ENCODE results near the gene CEPT1.

DNA sequence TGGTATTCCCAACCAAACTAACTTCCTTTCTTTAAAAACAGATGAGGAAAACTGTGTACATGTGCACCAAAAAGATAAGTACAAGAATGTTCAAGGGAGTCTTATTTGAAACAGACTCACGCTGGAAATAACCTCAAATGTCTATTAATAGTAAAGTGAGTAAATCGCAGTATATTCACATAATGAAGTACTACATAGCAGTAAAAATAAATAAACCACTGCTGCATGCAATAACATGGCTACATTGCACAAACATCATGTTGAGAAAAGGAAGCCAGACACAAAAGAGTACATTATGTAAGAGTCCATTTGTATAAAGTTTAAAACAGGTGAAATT is 65.7 kb downstream of the CEPT1 start:
- no peak for TF ChIP-seq EZH2phosphoT487 (IDR thresholded peaks at IDR 0.05; ENCODE audit: borderline replicate concordance)
- TF ChIP-seq, protein P1, sequence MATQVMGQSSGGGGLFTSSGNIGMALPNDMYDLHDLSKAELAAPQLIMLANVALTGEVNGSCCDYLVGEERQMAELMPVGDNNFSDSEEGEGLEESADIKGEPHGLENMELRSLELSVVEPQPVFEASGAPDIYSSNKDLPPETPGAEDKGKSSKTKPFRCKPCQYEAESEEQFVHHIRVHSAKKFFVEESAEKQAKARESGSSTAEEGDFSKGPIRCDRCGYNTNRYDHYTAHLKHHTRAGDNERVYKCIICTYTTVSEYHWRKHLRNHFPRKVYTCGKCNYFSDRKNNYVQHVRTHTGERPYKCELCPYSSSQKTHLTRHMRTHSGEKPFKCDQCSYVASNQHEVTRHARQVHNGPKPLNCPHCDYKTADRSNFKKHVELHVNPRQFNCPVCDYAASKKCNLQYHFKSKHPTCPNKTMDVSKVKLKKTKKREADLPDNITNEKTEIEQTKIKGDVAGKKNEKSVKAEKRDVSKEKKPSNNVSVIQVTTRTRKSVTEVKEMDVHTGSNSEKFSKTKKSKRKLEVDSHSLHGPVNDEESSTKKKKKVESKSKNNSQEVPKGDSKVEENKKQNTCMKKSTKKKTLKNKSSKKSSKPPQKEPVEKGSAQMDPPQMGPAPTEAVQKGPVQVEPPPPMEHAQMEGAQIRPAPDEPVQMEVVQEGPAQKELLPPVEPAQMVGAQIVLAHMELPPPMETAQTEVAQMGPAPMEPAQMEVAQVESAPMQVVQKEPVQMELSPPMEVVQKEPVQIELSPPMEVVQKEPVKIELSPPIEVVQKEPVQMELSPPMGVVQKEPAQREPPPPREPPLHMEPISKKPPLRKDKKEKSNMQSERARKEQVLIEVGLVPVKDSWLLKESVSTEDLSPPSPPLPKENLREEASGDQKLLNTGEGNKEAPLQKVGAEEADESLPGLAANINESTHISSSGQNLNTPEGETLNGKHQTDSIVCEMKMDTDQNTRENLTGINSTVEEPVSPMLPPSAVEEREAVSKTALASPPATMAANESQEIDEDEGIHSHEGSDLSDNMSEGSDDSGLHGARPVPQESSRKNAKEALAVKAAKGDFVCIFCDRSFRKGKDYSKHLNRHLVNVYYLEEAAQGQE (IDR thresholded peaks at IDR 0.05; ENCODE audit: low read depth), result no peak
- TF ChIP-seq, protein P2, sequence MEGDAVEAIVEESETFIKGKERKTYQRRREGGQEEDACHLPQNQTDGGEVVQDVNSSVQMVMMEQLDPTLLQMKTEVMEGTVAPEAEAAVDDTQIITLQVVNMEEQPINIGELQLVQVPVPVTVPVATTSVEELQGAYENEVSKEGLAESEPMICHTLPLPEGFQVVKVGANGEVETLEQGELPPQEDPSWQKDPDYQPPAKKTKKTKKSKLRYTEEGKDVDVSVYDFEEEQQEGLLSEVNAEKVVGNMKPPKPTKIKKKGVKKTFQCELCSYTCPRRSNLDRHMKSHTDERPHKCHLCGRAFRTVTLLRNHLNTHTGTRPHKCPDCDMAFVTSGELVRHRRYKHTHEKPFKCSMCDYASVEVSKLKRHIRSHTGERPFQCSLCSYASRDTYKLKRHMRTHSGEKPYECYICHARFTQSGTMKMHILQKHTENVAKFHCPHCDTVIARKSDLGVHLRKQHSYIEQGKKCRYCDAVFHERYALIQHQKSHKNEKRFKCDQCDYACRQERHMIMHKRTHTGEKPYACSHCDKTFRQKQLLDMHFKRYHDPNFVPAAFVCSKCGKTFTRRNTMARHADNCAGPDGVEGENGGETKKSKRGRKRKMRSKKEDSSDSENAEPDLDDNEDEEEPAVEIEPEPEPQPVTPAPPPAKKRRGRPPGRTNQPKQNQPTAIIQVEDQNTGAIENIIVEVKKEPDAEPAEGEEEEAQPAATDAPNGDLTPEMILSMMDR (IDR thresholded peaks at IDR 0.05 in 2 of 3, conservative IDR thresholded peaks at IDR 0.05 in 1 of 3; ENCODE audit: borderline replicate concordance in 1 of 3, insufficient read depth in 1 of 3, low read depth in 2 of 3, low read length in 2 of 3), result no peak
- TF ChIP-seq SIN3A (IDR thresholded peaks at IDR 0.05; ENCODE audit: low read depth), result no peak
- TF ChIP-seq POLR2A (IDR thresholded peaks at IDR 0.05; ENCODE audit: borderline replicate concordance, extremely low read depth, insufficient read depth, insufficient read length), result no peak
- no peak for TF ChIP-seq TCF7L2 (IDR thresholded peaks at IDR 0.05; ENCODE audit: borderline replicate concordance, extremely low read depth, insufficient read depth, insufficient read length)
- no peak for TF ChIP-seq POLR2AphosphoS5 (IDR thresholded peaks at IDR 0.05; ENCODE audit: low read depth, low read length)
- no peak for TF ChIP-seq JUND (IDR thresholded peaks at IDR 0.05)
